Measurements from ENCODE around the gene TINAGL1. TPM values are rescaled to one million over a fixed set of nuclear protein-coding genes. Genes with fewer than 3 reads are reported as not detected.

TINAGL1 gene
- total RNA-seq, 1 donor from 2014 or later: 5.7 TPM

DNA sequence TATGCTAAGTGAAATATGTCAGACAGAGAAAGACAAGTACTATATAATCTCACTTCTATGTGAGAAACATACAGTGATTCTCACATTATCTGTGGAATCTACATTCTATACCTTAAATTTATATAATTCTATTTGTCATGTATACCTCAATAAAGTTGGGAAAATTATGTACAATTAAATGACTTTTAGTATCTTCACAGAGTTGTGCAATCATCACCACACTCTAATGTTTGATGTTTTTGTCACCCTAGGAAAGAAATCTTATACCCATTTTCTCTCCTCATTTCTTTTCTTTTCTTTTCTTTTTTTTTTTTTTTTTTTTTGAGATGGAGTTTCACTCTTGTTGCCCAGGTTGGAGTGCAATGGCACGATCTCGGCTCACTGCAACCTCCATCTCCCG is 37.0 kb upstream of the TINAGL1 start:
- Mint-ChIP-seq H3K9me3 (ENCODE audit: unreplicated experiment) (peaks cover 30% of the 10 kb centered on the region), H3K36me3 (ENCODE audit: low read depth, unreplicated experiment) (no peaks in the 10 kb centered on the region), H3K4me3 (ENCODE audit: unreplicated experiment) (no peak overlapping the region), H3K4me1 (ENCODE audit: low read depth, unreplicated experiment) (no peaks in the 10 kb centered on the region), H3K27me3 (ENCODE audit: low read depth, unreplicated experiment) (peaks cover 12% of the 10 kb centered on the region), H3K27ac (ENCODE audit: unreplicated experiment) (no peak overlapping the region)
- Histone ChIP-seq H3K4me3 (ENCODE audit: insufficient read depth, low read depth, low read length) (no peak overlapping the region), H2AFZ (ENCODE audit: low read depth, low read length) (no peak overlapping the region), H3K27me3 (ENCODE audit: insufficient read depth, low read length) (peaks cover 14% of the 10 kb centered on the region), H4K20me1 (ENCODE audit: insufficient read depth, low read length) (no peaks in the 10 kb centered on the region), H3K9me3 (ENCODE audit: insufficient read depth, low read depth, low read length) (peaks cover 6% of the 10 kb centered on the region), H3K27ac (ENCODE audit: low read depth, low read length) (no peak overlapping the region), H3K4me2 (ENCODE audit: low read length) (no peak overlapping the region), H3K36me3 (ENCODE audit: insufficient read depth, low read length) (no peaks in the 10 kb centered on the region), H3K79me2 (ENCODE audit: insufficient read depth, low read length) (no peaks in the 10 kb centered on the region), H3K9ac (ENCODE audit: low read length) (no peak overlapping the region), H3K4me1 (ENCODE audit: insufficient read depth, low read length) (no peaks in the 10 kb centered on the region)
- DNase-seq (ENCODE audit: low read depth): no peak
- TF ChIP-seq EZH2 (IDR thresholded peaks at IDR 0.05; ENCODE audit: insufficient read depth, low read length): no peak
- TF ChIP-seq, protein P1, sequence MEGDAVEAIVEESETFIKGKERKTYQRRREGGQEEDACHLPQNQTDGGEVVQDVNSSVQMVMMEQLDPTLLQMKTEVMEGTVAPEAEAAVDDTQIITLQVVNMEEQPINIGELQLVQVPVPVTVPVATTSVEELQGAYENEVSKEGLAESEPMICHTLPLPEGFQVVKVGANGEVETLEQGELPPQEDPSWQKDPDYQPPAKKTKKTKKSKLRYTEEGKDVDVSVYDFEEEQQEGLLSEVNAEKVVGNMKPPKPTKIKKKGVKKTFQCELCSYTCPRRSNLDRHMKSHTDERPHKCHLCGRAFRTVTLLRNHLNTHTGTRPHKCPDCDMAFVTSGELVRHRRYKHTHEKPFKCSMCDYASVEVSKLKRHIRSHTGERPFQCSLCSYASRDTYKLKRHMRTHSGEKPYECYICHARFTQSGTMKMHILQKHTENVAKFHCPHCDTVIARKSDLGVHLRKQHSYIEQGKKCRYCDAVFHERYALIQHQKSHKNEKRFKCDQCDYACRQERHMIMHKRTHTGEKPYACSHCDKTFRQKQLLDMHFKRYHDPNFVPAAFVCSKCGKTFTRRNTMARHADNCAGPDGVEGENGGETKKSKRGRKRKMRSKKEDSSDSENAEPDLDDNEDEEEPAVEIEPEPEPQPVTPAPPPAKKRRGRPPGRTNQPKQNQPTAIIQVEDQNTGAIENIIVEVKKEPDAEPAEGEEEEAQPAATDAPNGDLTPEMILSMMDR (IDR thresholded peaks at IDR 0.05; ENCODE audit: insufficient read depth, low read depth, low read length): no peak
- no peak for FAIRE-seq

DNA sequence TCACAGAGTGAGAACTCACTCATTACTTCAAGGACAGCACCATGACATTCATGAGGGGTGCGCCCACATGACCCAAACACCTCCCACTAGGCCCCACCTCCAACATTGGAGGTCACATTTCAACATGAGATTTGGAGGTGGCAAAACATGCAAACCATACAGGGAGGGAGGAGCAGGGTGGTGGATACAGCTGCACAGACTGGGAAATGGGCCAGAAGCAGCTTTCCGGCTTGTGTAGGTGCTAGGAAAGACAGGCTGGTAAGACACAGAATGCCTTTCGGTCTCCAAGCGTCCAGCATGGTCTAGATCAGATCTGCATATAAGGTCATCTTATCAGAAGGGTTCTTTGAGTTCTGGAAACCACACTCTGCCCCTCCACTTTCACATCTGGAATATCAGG is 35.1 kb upstream of the TINAGL1 start:
- Histone ChIP-seq H3K9ac (ENCODE audit: low read length) (no peak overlapping the region), H3K27ac (ENCODE audit: low read depth, low read length) (no peak overlapping the region), H3K36me3 (ENCODE audit: insufficient read depth, low read length) (no peaks in the 10 kb centered on the region), H3K9me3 (ENCODE audit: insufficient read depth, low read depth, low read length) (peaks cover 11% of the 10 kb centered on the region), H3K27me3 (ENCODE audit: insufficient read depth, low read length) (peaks cover 15% of the 10 kb centered on the region), H4K20me1 (ENCODE audit: insufficient read depth, low read length) (no peaks in the 10 kb centered on the region), H2AFZ (ENCODE audit: low read depth, low read length) (no peak overlapping the region), H3K4me2 (ENCODE audit: low read length) (no peak overlapping the region), H3K4me1 (ENCODE audit: insufficient read depth, low read length) (no peaks in the 10 kb centered on the region), H3K4me3 (ENCODE audit: insufficient read depth, low read depth, low read length) (no peak overlapping the region), H3K79me2 (ENCODE audit: insufficient read depth, low read length) (no peaks in the 10 kb centered on the region)
- Mint-ChIP-seq H3K4me3 (ENCODE audit: unreplicated experiment) (no peak overlapping the region), H3K4me1 (ENCODE audit: low read depth, unreplicated experiment) (no peaks in the 10 kb centered on the region), H3K9me3 (ENCODE audit: unreplicated experiment) (peaks cover 30% of the 10 kb centered on the region), H3K27ac (ENCODE audit: unreplicated experiment) (no peak overlapping the region), H3K36me3 (ENCODE audit: low read depth, unreplicated experiment) (no peaks in the 10 kb centered on the region), H3K27me3 (ENCODE audit: low read depth, unreplicated experiment) (peaks cover 12% of the 10 kb centered on the region)
- no peak for FAIRE-seq
- no peak for DNase-seq (ENCODE audit: low read depth)
- TF ChIP-seq EZH2 (IDR thresholded peaks at IDR 0.05; ENCODE audit: insufficient read depth, low read length): no peak
- TF ChIP-seq, protein P1 (IDR thresholded peaks at IDR 0.05; ENCODE audit: insufficient read depth, low read depth, low read length): no peak

DNA sequence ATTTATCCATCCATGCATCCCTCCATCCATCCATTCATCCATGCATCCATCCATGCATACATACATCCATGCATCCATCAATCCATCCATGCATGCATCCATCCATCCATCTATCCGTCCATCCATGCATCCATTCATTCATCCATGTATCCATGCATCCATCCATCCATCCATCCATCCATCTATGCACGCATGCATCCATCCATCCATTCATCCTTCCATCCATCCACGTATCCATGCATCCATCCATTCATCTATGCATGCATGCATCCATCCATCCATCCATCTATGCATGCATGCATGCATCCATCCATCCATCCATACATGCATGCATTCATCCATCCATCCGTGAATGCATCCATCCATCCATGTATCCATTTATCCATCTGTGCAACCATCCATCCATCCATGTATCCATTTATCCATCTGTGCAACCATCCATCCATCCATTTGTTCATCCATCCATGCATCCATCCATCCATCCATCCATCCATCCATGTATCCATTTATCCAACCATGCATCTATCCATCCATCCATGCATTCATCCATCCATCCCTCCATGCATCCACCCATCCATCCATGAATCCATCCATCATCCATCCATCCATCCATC is 30.3 kb upstream of the TINAGL1 start:
- H3K79me2 ChIP-seq (ENCODE audit: insufficient read depth, low read length): no peaks in the 10 kb centered on the region
- Mint-ChIP-seq H3K9me3 (ENCODE audit: unreplicated experiment) (peaks cover 22% of the 10 kb centered on the region), H3K4me3 (ENCODE audit: unreplicated experiment) (no peak overlapping the region), H3K36me3 (ENCODE audit: low read depth, unreplicated experiment) (no peaks in the 10 kb centered on the region), H3K4me1 (ENCODE audit: low read depth, unreplicated experiment) (peaks cover 11% of the 10 kb centered on the region), H3K27ac (ENCODE audit: unreplicated experiment) (no peak overlapping the region), H3K27me3 (ENCODE audit: low read depth, unreplicated experiment) (peaks cover 8% of the 10 kb centered on the region)
- H3K9ac ChIP-seq (ENCODE audit: low read length): no peak overlapping the region
- FAIRE-seq: no peak
- no peaks in the 10 kb centered on the region for H3K36me3 ChIP-seq (ENCODE audit: insufficient read depth, low read length)
- H3K27me3 ChIP-seq (ENCODE audit: insufficient read depth, low read length): peaks cover 9% of the 10 kb centered on the region
- no peak overlapping the region for H3K4me2 ChIP-seq (ENCODE audit: low read length)
- no peak overlapping the region for H2AFZ ChIP-seq (ENCODE audit: low read depth, low read length)
- H3K4me3 ChIP-seq (ENCODE audit: insufficient read depth, low read depth, low read length): no peak overlapping the region
- no peak for DNase-seq (ENCODE audit: low read depth)
- H4K20me1 ChIP-seq (ENCODE audit: insufficient read depth, low read length): no peaks in the 10 kb centered on the region
- no peak for TF ChIP-seq EZH2 (IDR thresholded peaks at IDR 0.05; ENCODE audit: insufficient read depth, low read length)
- TF ChIP-seq, protein P1 (IDR thresholded peaks at IDR 0.05; ENCODE audit: insufficient read depth, low read depth, low read length): no peak
- no peak overlapping the region for H3K27ac ChIP-seq (ENCODE audit: low read depth, low read length)
- H3K9me3 ChIP-seq (ENCODE audit: insufficient read depth, low read depth, low read length): peaks cover 11% of the 10 kb centered on the region
- peaks cover 18% of the 10 kb centered on the region for H3K4me1 ChIP-seq (ENCODE audit: insufficient read depth, low read length)

Measured in astrocyte (in vitro differentiated cells and primary cell).